SK-N-MC (cell line): Measurements from ENCODE around the gene CREB5.

Experiments
- DNase-seq: peaks from one replicate; pipeline ENCODE4 v3.0.0-alpha.2; 2011; ENCODE audit warnings: low read depth, low spot score
- H3K27ac ChIP-seq: fragments of 200-600 bp; sonication (generic); 2 replicates; pipeline ENCODE4 v1.5.1; 2016; ENCODE audit warnings: mixed run types
- H3K36me3 ChIP-seq: fragments of 200-600 bp; sonication (generic); 2 replicates; pipeline ENCODE4 v1.6.1; 2017; ENCODE audit warnings: antibody characterized with exemption, low read length, mixed read lengths; ENCODE audit not compliant: insufficient read depth
- H3K4me3 ChIP-seq: fragments of 200-600 bp; sonication (generic); 2 replicates; pipeline ENCODE4 v1.5.1; 2016
- H3K9ac ChIP-seq: fragments of 200-600 bp; sonication (generic); 2 replicates; pipeline ENCODE4 v1.8.0; 2017; ENCODE audit warnings: mixed run types, mixed read lengths; ENCODE audit not compliant: insufficient read length
- H3K9me3 ChIP-seq: fragments of 200-600 bp; sonication (generic); 2 replicates; pipeline ENCODE4 v1.6.1; 2017; ENCODE audit warnings: low read depth, mild to moderate bottlenecking, antibody characterized with exemption, low read length, moderate library complexity, mixed read lengths
- EZH2 ChIP-seq: fragments of 200-600 bp; sonication (generic); IDR thresholded peaks from one replicate; pipeline ENCODE4 v1.6.1; 2017; ENCODE audit warnings: antibody characterized with exemption
- FOXP2 ChIP-seq: optimal IDR thresholded peaks from 2 replicates; pipeline ENCODE3; 2011; ENCODE audit warnings: mild to moderate bottlenecking, moderate library complexity; ENCODE audit not compliant: insufficient read depth; ENCODE audit errors: extremely low read length, control extremely low read depth
- POLR2AphosphoS5 ChIP-seq: IDR thresholded peaks from 2 replicates; pipeline ENCODE4 v1.6.1; 2012; ENCODE audit warnings: mild to moderate bottlenecking, low read depth, low read length, borderline replicate concordance

Gene CREB5

GRCh38 chr7:28531291-28531690 lies 119.0 kb downstream of the CREB5 start:
- Histone ChIP-seq H3K4me3 (no peak overlapping the region), H3K9me3 (no peaks in the 10 kb centered on the region), H3K9ac (no peak overlapping the region), H3K36me3 (no peaks in the 10 kb centered on the region), H3K27ac (no peak overlapping the region)
- no peak for TF ChIP-seq FOXP2
- no peak for TF ChIP-seq POLR2AphosphoS5
- TF ChIP-seq EZH2: no peak
- DNase-seq: no peak

- H3K36me3 ChIP-seq: no peaks in the 10 kb centered on the region
- H3K27ac ChIP-seq: no peak overlapping the region
- TF ChIP-seq EZH2 (no peak), POLR2AphosphoS5 (no peak), FOXP2 (no peak)
- H3K4me3 ChIP-seq: no peak overlapping the region
- no peak overlapping the region for H3K9ac ChIP-seq
- no peak for DNase-seq
- H3K9me3 ChIP-seq: no peaks in the 10 kb centered on the region
Measured at GRCh38 chr7:28532181-28532580, 119.9 kb downstream of the CREB5 start.

- no peak for DNase-seq
- Histone ChIP-seq H3K4me3 (no peak overlapping the region), H3K9me3 (no peaks in the 10 kb centered on the region), H3K27ac (no peak overlapping the region), H3K9ac (no peak overlapping the region), H3K36me3 (no peaks in the 10 kb centered on the region)
- TF ChIP-seq POLR2AphosphoS5 (no peak), EZH2 (no peak), FOXP2 (no peak)
Measured at GRCh38 chr7:28533267-28533666, 120.9 kb downstream of the CREB5 start.

- Histone ChIP-seq H3K4me3 (no peak overlapping the region), H3K36me3 (no peaks in the 10 kb centered on the region), H3K9ac (no peak overlapping the region), H3K9me3 (no peaks in the 10 kb centered on the region), H3K27ac (no peak overlapping the region)
- DNase-seq: no peak
- TF ChIP-seq FOXP2 (no peak), POLR2AphosphoS5 (no peak), EZH2 (no peak)
Measured at GRCh38 chr7:28533731-28534531, 121.6 kb downstream of the CREB5 start.

GRCh38 chr7:28536259-28536658 lies 123.9 kb downstream of the CREB5 start:
- H3K27ac ChIP-seq: no peak overlapping the region
- no peaks in the 10 kb centered on the region for H3K9me3 ChIP-seq
- H3K36me3 ChIP-seq: no peaks in the 10 kb centered on the region
- no peak for DNase-seq
- TF ChIP-seq EZH2 (no peak), FOXP2 (no peak), POLR2AphosphoS5 (no peak)
- H3K9ac ChIP-seq: no peak overlapping the region
- no peak overlapping the region for H3K4me3 ChIP-seq

- no peaks in the 10 kb centered on the region for H3K9me3 ChIP-seq
- TF ChIP-seq POLR2AphosphoS5 (no peak), FOXP2 (no peak), EZH2 (no peak)
- no peak overlapping the region for H3K9ac ChIP-seq
- no peaks in the 10 kb centered on the region for H3K36me3 ChIP-seq
- DNase-seq: no peak
- no peak overlapping the region for H3K4me3 ChIP-seq
- no peak overlapping the region for H3K27ac ChIP-seq
Measured at GRCh38 chr7:28539289-28539981, 127.1 kb downstream of the CREB5 start.

GRCh38 chr7:28542410-28542809 lies 130.1 kb downstream of the CREB5 start:
- H3K9ac ChIP-seq: no peak overlapping the region
- H3K9me3 ChIP-seq: no peaks in the 10 kb centered on the region
- H3K36me3 ChIP-seq: no peaks in the 10 kb centered on the region
- H3K4me3 ChIP-seq: no peak overlapping the region
- TF ChIP-seq FOXP2: no peak
- TF ChIP-seq POLR2AphosphoS5: no peak
- TF ChIP-seq EZH2: no peak
- no peak overlapping the region for H3K27ac ChIP-seq
- DNase-seq: no peak

GRCh38 chr7:28544453-28545117 lies 132.3 kb downstream of the CREB5 start:
- TF ChIP-seq FOXP2 (no peak), POLR2AphosphoS5 (no peak), EZH2 (no peak)
- Histone ChIP-seq H3K9me3 (no peaks in the 10 kb centered on the region), H3K27ac (no peak overlapping the region)

More at GRCh38 chr7:28544453-28545117, 132.3 kb downstream of the CREB5 start:
- no peak for DNase-seq
- no peaks in the 10 kb centered on the region for H3K36me3 ChIP-seq
- no peak overlapping the region for H3K9ac ChIP-seq
- H3K4me3 ChIP-seq: no peak overlapping the region
